GM18526 (cell line): ENCODE data around the gene CBL.

Experiments
- POLR2A ChIP-seq: IDR thresholded peaks from 3 replicates; pipeline ENCODE4 v1.6.1; 2011; ENCODE audit not compliant: insufficient read length; ENCODE audit errors: extremely low read depth

CBL gene

GRCh38 chr11:119320776-119321524 lies 114.8 kb downstream of the CBL start:
- TF ChIP-seq POLR2A, result peak; percentile 44

- no peak for TF ChIP-seq POLR2A
Observed at GRCh38 chr11:119322360-119322739, 116.2 kb downstream of the CBL start.

DNA sequence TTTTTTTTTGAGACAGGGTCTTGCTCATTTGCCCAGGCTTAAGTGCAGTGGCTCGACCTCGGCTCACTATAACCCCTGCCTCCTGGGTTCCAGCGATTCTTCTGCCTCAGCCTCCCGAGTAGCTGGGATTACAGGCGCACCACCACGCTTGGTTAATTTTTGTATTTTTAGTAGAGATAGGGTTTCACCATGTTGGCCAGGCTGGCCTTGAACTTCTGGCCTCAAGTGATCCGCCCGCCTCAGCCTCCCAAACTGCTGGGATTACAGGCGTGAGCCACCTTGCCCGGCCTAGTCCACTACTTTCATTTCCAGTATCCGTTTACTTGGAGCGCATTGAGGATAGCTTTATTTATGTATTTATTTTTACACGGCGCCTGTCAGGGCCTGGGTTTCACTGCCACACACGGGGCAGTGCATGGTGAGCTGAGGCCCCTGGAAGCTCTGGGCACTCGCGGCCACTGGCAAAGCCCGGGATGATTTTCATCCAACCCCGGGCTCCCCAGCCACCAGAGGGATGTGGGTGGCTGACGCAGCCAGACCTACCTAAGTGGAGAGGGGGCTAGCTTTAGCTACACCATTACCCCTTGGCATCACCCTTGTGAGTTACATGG lies 116.9 kb downstream of the CBL start:
- TF ChIP-seq POLR2A, result no peak

DNA sequence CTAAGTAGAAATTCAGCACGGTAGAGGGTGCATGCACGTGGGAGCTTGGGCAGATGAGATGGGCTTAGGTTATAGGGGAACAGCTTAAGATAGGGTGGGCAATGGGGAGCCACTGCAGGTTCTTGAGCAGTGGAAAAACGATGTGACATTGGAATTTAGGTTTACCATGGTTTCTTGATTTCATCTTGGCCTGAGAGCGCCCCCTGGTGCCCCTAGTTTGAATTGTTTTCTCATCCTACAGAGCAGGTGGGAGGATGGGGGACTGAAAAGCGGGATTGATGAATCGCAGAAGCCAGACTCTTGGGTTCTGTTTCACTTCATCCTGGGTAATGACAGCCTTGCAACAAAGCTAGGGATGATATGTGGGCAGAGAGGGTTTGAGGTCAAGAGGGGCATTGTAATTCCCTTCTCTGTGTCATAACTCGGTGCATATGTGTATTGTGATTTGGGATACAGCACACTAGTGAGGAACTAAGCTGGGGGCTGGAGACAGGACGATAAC lies 117.4 kb downstream of the CBL start:
- TF ChIP-seq POLR2A, result no peak

GRCh38 chr11:119324189-119324588 lies 118.0 kb downstream of the CBL start:
- no peak for TF ChIP-seq POLR2A

DNA sequence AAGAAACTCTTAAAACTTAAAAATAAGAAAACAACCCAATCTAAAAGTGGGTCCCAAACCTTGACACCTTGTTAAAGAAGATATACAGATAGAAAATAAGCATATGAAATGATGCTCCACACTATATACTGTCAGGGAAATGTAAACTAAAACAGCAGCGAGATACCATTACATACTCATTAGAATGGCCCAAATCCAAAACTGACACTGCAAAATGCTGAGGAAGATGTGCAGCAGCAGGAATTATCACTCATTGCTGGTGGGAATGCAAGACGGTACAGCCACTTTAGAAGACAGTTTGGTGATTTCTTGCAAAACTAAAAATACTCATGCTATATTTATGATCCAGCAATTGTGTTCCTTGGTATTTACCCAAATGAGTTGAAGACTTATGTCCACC lies 123.2 kb downstream of the CBL start:
- no peak for TF ChIP-seq POLR2A

GRCh38 chr11:119330237-119330636 lies 124.1 kb downstream of the CBL start:
- no peak for TF ChIP-seq POLR2A

DNA sequence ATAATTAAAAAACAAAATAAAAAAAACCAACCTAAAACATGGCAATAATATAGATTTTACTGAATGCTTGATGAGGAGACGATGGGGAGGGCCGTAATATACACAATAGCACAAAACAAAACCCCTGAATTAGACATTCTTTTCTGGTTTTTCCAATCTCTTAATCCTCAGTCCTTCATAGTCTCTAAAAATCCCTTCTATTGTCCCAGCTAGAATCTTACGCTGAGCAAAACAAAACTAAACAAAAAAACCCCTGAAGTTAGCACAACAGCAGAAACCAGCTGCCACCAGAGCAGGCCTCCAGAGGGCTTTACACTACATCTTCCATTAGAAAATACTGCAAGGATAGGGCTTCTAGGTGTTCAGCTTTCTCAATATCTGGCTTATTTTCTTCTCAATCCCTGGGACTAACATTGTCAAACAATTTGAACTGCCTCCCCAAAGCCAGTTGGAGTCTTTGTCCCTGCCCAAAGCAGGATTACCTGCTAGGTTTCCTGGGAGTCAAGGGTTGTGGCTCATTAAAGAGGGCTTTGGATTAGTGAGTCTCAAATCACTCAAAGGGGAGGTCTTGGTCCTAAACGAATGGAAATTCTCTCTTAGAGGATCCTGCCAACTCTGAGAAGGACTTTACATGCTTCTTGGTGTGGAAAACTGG lies 126.1 kb downstream of the CBL start:
- no peak for TF ChIP-seq POLR2A

DNA sequence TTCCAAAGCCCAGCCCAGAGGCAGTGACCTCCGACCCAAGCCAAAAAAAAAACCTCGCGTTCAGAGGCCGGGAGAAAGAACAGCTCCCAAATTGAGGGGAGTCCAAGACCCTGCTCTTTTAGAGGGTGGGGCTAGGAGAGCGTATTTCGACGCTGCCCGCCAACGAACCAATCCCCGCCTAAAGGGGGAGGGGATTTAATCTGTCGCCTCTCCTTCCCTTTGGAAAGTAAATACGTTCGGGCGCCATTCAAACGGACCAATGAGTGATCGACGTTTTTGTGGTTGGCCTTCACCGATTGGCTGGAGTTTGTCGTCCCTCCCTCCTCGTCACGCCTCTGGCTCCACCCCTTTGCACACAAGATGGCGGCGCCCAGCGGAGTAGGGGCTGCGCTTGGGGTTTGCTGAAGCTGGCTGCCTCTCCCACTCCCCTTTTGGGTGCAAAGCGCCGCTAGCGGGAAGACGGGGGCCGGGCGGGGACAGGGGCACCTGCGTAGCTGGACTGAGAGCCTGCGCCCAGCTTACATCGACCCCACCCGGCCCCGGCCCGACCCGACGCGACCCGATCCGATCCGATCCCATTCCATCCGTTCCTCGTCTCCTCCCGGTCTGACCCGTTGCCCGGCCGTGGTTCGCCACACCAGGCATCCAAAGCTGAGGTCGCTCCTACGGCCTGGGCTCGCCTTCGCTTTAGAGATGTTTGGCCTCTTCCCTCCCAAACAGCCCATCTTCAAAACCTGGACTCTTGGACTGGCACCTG lies 128.2 kb downstream of the CBL start, which contains the start of gene RNF26:
Gene RNF26, plus strand, starts transcription at position 354 of the 757 bp plus-strand sequence. CDS start 596 bp downstream, outside the sequence.
- TF ChIP-seq POLR2A, result peak; percentile 56

- no peak for TF ChIP-seq POLR2A
Observed at GRCh38 chr11:119335091-119335654, 129.0 kb downstream of the CBL start.

- no peak for TF ChIP-seq POLR2A
Observed at GRCh38 chr11:119335655-119336543, 129.8 kb downstream of the CBL start.

DNA sequence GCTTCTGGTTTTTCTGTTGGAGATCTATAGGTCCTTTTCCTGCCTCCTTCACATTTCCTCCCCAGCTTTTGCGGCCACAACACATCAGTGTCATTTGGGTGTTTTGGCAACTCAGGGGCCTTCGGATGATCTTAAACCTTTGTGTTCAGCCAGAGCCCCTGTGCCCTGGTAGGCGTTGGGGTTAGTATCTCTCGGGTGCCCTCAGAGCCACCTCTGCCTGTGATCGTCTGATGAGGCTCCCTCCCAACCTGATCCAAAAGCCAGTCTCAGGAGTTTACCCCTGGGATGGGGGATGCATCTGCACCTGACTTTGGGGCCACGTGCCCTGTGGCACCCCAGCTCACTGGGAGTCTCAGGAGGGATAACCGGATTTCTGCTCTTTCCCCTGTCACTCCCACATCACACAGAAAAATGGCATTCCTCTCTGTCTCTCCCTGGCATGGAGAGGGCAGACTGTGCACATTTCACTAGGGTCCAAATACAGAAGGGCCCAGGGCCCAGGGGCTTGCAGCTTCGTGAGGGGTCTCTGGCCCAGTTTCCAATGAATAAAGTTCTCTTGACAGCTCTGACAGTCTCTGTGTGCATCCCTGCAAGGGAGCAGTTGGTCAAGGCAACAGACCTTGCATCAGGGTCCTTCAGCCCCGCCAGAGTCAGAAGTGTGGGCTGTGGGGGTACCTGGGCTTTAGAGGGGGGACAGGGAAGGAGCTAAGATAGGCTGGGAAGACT lies 130.8 kb downstream of the CBL start:
- no peak for TF ChIP-seq POLR2A

- TF ChIP-seq POLR2A, result no peak
Observed at GRCh38 chr11:119337581-119338317, 131.6 kb downstream of the CBL start.
